GM21576 (cell line): Measurements from ENCODE around the gene FOSB.
"Not testable (repeated sequence)": the region's sequence is repeated elsewhere in the genome, so short reads cannot be mapped to it uniquely, and the experiment has no call there.

Source experiments
- ATAC-seq: cut with Tn5 transposase; IDR thresholded peaks from one replicate; pipeline ENCODE4 v1.9.1; 2021; ENCODE audit warnings: mild to moderate bottlenecking, moderate library complexity; ENCODE audit not compliant: unreplicated experiment

FOSB gene

GRCh38 chr19:45503909-45504308 lies 36.1 kb downstream of the FOSB start:
- no peak for ATAC-seq

DNA sequence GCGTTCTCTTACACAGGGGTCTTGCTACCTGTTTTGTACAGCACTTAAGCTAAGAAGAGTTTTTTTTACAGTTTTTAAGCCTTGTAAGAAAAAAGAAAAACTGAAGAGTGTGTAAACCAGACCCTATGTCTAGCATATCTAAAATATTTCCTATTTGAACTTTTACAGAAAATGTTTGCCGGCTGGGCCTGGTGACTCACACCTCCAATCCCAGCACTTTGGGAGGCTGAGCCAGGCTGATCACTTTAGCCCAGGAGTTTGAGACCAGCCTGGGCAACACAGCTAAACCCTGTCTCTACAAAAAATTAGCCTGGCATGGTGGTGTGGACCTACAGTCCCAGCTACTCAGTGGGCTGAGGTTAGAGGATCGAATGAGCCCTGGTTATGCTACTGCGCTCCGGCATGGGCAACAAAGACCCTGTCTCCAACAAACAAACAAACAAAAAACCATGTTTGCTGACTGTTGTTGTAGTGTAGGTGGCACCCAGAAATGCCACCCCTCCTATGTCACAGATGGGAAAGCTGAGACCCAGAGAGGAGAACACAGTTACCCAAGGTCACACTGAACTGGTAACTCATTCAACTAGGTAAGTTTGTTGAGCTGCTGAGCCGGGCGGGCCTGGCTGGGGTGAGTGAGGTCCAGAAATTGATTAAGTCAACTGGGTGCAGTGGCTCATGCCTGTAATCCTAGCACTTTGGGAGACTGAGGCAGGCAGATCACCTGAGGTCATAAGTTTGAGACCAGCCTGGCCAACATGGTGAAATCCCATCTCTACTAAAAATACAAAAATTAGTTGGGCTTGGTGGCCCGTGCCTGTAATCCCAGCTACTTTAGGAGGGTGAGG lies 37.6 kb downstream of the FOSB start:
- ATAC-seq: no peak

GRCh38 chr19:45505996-45506245 lies 38.1 kb downstream of the FOSB start:
- ATAC-seq: no peak

DNA sequence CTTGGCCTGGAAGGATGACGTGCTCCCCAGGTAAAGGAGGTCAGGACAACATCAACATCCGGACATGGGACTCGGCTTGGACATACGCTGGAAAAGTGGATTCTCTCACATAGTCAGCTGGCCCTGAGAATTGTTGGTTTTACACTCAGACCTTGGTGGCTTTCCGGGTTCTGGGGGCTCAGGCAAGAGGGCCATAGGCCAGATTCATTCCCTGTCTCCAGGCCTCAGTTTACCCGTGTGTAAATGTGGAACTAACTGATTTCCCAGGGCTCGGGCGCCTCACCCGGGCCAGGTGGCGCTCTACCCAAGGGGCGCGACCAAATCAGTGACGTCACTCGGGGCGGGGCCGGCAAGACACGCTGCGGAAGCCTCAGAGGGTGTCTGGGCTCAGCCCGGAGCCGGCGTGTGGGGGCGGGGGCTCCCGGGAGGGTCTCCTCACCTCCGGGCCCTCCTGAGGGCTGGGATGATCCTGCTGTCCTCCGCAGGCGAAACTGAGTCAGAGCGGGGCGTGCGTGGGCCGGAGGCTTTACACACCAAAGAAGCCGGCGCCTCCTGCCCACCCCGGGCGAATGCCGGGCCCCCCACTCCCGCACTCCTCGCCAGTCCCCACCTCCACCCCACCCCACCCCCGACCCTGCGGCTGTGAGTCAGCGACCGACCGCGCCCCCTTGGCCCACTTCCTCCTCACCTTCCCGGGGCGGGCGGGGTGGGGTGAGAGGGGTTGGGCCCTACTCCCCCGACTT lies 38.6 kb downstream of the FOSB start:
- peak; percentile 59 for ATAC-seq

- peak; percentile 41 for ATAC-seq
Observed at GRCh38 chr19:45506989-45507871, 39.4 kb downstream of the FOSB start, which contains the start of gene VASP. VASP (plus strand) TSS chr19:45507479; CDS start chr19:45507772, 293 bp downstream.

DNA sequence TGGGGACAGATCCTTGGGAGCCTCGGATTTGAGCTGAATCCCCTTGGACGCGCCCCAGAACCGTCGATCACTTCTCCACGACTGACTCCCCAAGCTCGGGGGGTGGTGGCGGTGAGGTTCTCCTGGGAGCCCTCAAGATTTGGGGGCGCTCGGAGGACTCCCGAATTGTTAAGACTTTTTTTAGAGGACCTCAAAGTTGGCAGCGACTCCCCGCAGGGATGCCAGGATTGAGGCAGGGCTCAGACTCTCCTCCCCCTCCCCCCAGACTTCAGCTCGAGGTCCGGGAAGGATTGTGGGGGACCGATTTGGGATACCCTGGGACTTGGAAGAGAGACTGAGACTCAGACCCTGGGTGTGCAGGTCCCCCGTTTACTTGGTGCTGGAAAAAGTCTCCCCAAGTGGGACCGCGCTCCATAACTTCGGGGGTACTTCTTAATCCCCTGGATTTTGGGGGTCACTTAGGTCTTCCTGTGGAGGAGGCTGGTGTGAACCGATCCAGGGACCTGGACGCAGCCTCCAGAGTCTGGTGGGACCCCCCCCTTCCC lies 40.1 kb downstream of the FOSB start:
- no peak for ATAC-seq

DNA sequence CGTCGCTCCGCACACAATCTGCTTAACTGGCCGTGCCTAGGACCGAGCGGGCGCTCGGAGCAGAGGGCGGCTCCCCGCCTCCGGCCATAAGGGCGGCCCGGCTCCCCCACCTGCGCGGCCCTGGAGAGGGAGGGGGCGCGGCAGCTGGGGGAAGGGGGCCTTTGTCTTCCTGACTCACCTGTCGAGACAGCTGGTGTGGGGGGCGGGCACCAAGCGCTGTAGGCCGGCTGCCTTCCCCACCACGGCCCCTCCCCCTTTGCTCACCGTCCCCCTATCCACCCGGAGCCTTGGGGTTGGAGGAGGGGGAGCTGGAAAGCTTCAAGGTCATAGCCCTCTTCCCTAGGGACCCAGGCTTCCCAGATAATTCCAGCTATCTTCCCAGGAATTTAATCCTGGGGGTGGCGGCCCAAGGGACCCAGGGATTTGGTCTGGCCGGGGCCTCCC lies 40.6 kb downstream of the FOSB start:
- ATAC-seq: no peak

DNA sequence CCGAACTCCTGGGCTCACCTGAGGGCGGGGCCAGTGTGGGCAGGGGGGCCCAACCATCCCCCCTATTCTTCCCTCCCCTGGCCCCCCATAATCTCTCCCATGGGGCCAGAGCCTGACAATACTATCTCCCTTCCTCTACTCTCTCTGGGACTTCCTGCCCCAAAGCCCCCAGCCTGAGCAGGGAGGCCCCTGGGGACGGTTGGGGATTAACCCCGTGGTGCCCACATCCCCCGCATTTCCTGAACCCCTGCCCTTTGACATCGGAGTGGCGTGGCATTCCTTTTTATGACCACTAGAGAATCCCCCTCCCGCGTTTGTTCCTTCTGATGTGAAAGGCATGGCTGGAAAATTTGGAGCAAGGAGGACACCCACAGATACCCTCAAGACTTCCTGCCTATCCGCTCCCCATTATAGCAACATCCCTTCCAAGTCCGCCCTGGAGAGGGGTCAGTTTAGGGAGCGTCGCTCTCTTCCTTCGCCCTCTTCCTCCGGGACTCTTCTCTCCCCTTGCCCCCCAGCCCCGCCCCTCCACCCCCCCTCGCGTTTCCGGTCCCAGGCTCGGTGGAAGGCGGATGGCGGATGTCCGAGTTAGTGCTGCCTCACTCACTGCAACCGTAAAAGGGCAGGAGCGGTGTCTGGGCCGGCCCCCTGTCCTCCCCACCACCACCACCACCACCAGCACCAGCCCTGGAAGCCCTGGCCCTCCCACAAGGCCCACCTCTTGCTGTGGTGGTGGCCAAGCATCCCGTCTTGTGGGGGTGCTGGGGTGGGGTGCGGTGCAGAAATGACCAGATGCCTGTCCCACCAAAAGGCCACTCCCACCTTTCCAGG lies 41.3 kb downstream of the FOSB start:
- peak; percentile 26 for ATAC-seq

- ATAC-seq: no peak
Observed at GRCh38 chr19:45509692-45510015, 41.9 kb downstream of the FOSB start.

DNA sequence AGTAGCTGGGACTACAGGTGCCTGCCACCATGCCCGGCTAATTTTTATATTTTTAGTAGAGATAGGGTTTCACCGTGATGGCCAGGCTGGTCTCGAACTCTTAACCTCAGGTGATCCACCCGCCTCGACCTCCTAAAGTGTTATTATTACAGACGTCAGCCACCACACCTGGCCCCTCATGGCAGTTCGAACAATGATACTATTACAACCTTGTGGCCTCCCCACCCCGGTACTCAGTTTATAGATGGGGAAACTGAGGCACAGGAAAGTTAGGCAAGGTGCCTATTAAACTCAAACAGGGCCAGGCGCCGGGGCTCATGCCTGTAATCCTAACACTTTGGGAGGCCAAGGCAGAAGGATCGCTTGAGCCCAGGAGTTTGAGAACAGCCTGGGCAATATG lies 42.6 kb downstream of the FOSB start:
- not testable (repeated sequence) for ATAC-seq

DNA sequence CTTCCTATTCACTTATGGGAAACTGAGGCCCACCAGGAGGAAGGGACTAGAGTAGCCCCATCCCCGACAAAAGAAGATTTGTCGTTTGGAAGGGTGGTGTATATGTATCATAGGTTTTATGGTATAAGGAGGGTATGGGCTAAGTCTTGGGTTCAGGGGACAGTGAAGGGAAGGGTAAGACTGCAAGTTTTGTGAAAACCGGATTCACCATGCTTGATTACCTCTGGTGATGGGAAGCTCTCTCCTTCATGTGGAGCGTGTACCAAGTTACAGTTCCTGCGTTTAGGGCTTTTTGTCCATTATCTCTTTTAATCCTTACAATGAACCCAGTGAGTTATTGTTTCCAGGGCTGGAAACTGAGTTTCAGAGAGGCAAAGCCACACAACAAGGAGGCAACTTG lies 43.3 kb downstream of the FOSB start:
- no peak for ATAC-seq

DNA sequence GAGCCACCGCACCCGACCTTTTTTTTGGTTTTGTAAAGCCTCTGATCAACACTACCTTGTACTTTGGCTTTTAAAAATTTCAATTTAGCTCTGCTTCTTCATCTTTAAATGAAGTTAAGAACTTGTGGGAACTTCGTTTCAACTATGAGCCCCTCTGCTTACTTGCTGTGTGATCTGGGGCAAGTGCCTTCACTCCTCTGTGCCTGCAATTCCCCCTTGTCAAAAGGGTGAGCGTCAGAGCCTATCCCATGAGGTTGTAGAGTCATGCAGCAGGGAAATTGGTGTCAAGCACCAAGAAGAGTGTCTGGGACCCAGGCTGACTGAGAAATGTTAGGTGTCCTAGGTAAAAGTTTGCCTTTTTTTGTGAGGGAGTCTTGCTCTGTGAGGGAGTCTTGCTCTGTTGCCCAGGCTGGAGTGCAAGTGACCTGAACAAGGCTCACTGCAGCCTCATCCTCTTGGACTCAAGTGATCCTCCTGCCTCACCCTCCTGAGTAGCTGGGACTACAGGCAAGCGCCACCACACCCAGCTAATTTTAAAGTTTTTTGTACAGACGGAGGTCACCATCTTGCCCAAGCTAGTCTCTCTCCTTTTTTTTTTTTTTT lies 45.2 kb downstream of the FOSB start:
- no peak for ATAC-seq

DNA sequence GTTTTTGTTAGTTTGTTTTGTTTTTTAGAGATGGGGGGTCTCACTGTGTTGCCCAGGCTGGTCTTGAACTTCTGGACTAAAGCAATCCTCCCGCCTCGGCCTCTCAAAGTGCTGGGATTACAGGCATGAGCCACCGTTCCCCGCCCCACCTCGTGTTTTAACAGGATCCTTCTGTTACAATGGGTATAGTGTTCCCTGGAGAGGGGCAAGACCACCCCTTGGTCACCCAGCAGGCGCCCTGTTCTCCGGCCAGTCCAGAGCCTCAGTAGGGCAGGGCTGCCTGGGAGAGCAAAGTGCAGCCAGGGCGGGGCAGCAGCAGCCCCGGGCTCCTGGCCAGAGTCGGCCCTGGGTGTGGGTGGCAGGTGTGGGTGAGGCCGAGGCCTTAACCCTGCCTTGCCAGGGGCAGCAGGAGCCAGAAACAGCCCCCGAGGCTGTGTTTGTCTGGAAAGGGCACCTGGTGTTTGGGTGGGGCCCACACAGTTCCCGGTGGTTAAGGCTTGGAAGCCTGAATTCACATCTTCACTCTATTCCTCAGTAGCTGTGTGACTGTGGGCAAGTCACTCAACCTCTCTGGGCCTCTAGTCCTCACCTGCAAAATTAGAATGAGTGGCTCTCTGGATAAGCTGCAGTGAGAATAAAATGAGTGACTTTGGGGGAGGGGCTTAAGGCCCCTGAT lies 46.7 kb downstream of the FOSB start:
- no peak for ATAC-seq

DNA sequence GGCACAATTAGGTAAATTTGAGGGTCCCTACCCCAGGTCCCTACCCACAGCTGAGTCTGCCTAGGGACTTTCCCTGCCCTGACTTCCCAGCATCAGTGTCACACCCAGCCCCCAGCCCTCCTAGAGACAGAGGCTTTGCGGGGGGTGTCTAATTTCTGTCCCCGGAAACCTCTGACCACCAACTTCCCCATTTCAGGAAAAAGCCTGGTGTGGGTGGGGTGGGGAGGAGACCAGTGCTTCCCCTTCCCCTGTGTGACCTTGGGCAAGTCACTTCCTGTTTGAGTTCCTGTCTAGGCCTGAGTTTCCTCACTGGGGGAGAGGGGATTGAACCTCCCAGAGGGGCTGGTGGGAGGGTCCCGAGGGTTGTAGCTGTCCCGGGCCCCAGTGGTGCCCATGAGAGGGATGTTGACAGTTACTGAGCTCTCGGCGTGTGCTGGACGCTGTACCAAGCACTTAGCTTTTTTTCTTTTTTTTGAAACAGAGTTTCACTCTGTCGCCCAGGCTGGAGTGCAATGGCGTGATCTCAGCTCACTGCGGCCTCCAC lies 47.4 kb downstream of the FOSB start:
- ATAC-seq: no peak

- no peak for ATAC-seq
Observed at GRCh38 chr19:45515807-45516401, 48.1 kb downstream of the FOSB start.

GRCh38 chr19:45517238-45517637 lies 49.4 kb downstream of the FOSB start:
- ATAC-seq: no peak

GRCh38 chr19:45517641-45518468 lies 50.1 kb downstream of the FOSB start:
- no peak for ATAC-seq

GRCh38 chr19:45518469-45518826 lies 50.7 kb downstream of the FOSB start:
- no peak for ATAC-seq
